SU-DHL-6 (cell line): Measurements from ENCODE around the gene ERG.

Source experiments
- H2AFZ ChIP-seq: fragments of 200-600 bp; sonication (generic); 2 replicates; pipeline ENCODE4 v1.6.1; 2014; ENCODE audit warnings: low read depth, mild to moderate bottlenecking, moderate library complexity, mixed read lengths, antibody characterized with exemption, low read length; ENCODE audit not compliant: severe bottlenecking
- H3F3A ChIP-seq: fragments of 200-600 bp; shearing (Covaris generic); 2 replicates; pipeline ENCODE4 v1.6.0; 2016; ENCODE audit warnings: antibody characterized with exemption, mild to moderate bottlenecking; ENCODE audit not compliant: insufficient read depth
- H3K27ac ChIP-seq: fragments of 200-600 bp; sonication (generic); 2 replicates; pipeline ENCODE4 v1.5.1; 2016; ENCODE audit warnings: low read depth, mild to moderate bottlenecking, low read length, moderate library complexity, mixed read lengths
- H3K27me3 ChIP-seq: fragments of 200-600 bp; sonication (generic), shearing (Covaris generic); 2 replicates; pipeline ENCODE4 v1.6.0; 2014; ENCODE audit warnings: mild to moderate bottlenecking, low read length
- H3K36me3 ChIP-seq: fragments of 200-600 bp; sonication (generic); 2 replicates; pipeline ENCODE4 v1.6.1; 2014; ENCODE audit warnings: mild to moderate bottlenecking, low read length, mixed read lengths
- H3K4me2 ChIP-seq: fragments of 300-600, 200-600 bp; shearing (Covaris generic), sonication (generic); 2 replicates; pipeline ENCODE4 v1.6.0; 2014; ENCODE audit warnings: low read length, low read depth, mild to moderate bottlenecking; ENCODE audit not compliant: poor library complexity, severe bottlenecking
- H3K4me3 ChIP-seq: fragments of 200-600 bp; sonication (generic); 2 replicates; pipeline ENCODE4 v1.5.1; 2014; ENCODE audit warnings: antibody characterized with exemption, low read length, mild to moderate bottlenecking, mixed read lengths; ENCODE audit not compliant: insufficient read depth, poor library complexity, severe bottlenecking
- H3K79me2 ChIP-seq: fragments of 200-600 bp; sonication (generic); 2 replicates; pipeline ENCODE4 v1.6.1; 2014; ENCODE audit warnings: mild to moderate bottlenecking, low read length, moderate library complexity; ENCODE audit not compliant: insufficient read depth
- H3K9ac ChIP-seq: fragments of 200-600 bp; sonication (generic); 2 replicates; pipeline ENCODE4 v1.7.0; 2014; ENCODE audit warnings: mild to moderate bottlenecking, low read length
- H3K9me2 ChIP-seq: fragments of 200-600 bp; sonication (generic); replicated peaks from 2 replicates; pipeline ENCODE4 v1.6.1; 2014; ENCODE audit warnings: low read length; ENCODE audit not compliant: insufficient read depth
- H3K9me3 ChIP-seq: fragments of 200-600 bp; sonication (generic); 2 replicates; pipeline ENCODE4 v1.6.1; 2014; ENCODE audit warnings: low read length, mixed read lengths; ENCODE audit not compliant: insufficient read depth
- H4K20me1 ChIP-seq: fragments of 200-600 bp; sonication (generic); 2 replicates; pipeline ENCODE4 v1.6.1; 2014; ENCODE audit warnings: low read depth, mild to moderate bottlenecking, antibody characterized with exemption, low read length, moderate library complexity, mixed read lengths
- CTCF ChIP-seq: fragments of 200-600 bp; sonication (generic); IDR thresholded peaks from one replicate; pipeline ENCODE4 v1.5.1; 2017; ENCODE audit warnings: antibody characterized with exemption, mild to moderate bottlenecking, low read length, moderate library complexity; ENCODE audit not compliant: insufficient read depth, poor library complexity, severe bottlenecking
- EZH2phosphoT487 ChIP-seq: fragments of 200-600 bp; sonication (generic), shearing (Covaris generic); conservative IDR thresholded peaks from 2 replicates; pipeline ENCODE4 v1.6.1; 2018; ENCODE audit warnings: mild to moderate bottlenecking, antibody characterized with exemption, low read length, moderate library complexity, mixed read lengths

Gene ERG

DNA sequence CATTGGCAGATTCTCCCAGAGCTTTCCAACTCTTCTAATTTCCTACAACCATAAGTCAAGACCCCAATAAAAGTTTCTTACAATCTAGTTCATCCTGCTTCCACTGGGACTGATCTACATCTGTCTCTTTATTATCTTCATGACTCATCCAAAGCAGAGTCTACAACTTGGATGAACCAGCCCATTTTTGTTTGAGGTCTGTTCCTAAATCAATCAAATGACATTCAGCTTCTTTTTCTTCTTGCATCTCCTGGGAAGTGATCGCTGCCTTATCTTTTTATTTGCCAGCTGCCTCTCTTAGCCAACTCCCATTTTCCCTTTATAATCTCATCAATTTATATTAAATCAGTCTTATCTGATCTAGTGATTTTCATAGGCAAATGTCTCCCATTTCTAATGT is 105.6 kb downstream of the ERG start:
- Histone ChIP-seq H3K4me3 (no peak overlapping the region), H3K4me2 (no peak overlapping the region), H3F3A (no peaks in the 10 kb centered on the region), H3K27me3 (no peaks in the 10 kb centered on the region), H3K9ac (no peak overlapping the region), H3K9me2 (no peaks in the 10 kb centered on the region), H3K9me3 (no peaks in the 10 kb centered on the region), H2AFZ (no peak overlapping the region), H3K36me3 (no peaks in the 10 kb centered on the region), H3K27ac (no peak overlapping the region), H4K20me1 (no peaks in the 10 kb centered on the region), H3K79me2 (no peaks in the 10 kb centered on the region)
- TF ChIP-seq CTCF (no peak), EZH2phosphoT487 (no peak)

DNA sequence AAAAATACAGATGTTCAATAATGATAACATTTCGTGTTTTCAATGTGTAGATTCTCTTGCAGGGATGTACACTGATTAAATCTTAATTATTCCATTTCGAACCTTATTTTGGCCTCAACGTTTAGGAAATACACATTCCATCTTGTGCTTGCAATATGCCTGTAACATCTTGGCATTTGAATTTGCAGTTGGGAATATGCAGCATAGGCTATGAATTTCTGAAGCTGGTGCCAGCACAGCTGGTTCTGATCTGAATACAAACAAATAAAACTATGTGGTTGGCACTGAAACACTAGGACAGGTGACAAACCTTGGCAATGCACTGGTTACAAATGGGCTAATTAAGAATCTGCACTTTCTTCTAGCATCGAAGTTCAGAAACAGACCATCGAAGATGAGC is 108.4 kb downstream of the ERG start:
- H3K79me2 ChIP-seq: no peaks in the 10 kb centered on the region
- H3K4me2 ChIP-seq: no peak overlapping the region
- no peak overlapping the region for H2AFZ ChIP-seq
- H4K20me1 ChIP-seq: no peaks in the 10 kb centered on the region
- no peaks in the 10 kb centered on the region for H3F3A ChIP-seq
- H3K9ac ChIP-seq: no peak overlapping the region
- H3K4me3 ChIP-seq: no peak overlapping the region
- no peaks in the 10 kb centered on the region for H3K9me2 ChIP-seq
- no peak overlapping the region for H3K27ac ChIP-seq
- H3K9me3 ChIP-seq: no peaks in the 10 kb centered on the region
- H3K36me3 ChIP-seq: no peaks in the 10 kb centered on the region
- no peak for TF ChIP-seq CTCF
- no peaks in the 10 kb centered on the region for H3K27me3 ChIP-seq

DNA sequence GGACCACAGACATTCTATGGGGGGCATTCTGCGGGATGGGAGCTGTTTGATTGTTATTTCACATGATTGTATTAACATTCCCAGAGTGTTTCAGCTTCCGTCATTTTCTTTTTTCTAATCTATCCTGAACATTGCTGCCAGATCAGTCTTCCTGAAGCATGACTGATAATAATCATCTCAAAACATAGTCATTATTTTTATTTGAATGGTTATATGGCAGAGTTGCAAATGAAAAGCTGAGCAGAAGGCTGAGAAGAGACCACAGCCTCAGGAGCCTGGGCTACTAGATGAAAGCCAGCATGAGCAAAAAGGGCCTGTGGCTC is 109.0 kb downstream of the ERG start:
- Histone ChIP-seq H3K9me3 (no peaks in the 10 kb centered on the region), H4K20me1 (no peaks in the 10 kb centered on the region), H3K27ac (no peak overlapping the region), H3K9me2 (no peaks in the 10 kb centered on the region), H3K4me3 (no peak overlapping the region), H3K79me2 (no peaks in the 10 kb centered on the region), H3K27me3 (no peaks in the 10 kb centered on the region), H3K36me3 (no peaks in the 10 kb centered on the region), H2AFZ (no peak overlapping the region), H3F3A (no peaks in the 10 kb centered on the region), H3K9ac (no peak overlapping the region), H3K4me2 (no peak overlapping the region)
- no peak for TF ChIP-seq EZH2phosphoT487
- no peak for TF ChIP-seq CTCF
